Activated CD8-positive, alpha-beta memory T cell treated with anti-CD3 and anti-CD28 coated beads, Interleukin-2, amount 50 U/mL, for 24 hours (primary cell): Measurements from ENCODE around the gene ESRRB.
"Not testable (repeated sequence)": the region's sequence is repeated elsewhere in the genome, so short reads cannot be mapped to it uniquely, and the experiment has no call there.

Experiments
- DNase-seq: peaks from one replicate; pipeline ENCODE4 v3.0.0-alpha.2; 2020; ENCODE audit errors: extremely low read depth

ESRRB gene

GRCh38 chr14:76497550-76498462 lies 121.9 kb downstream of the ESRRB start:
- no peak for DNase-seq

GRCh38 chr14:76498463-76498935 lies 122.6 kb downstream of the ESRRB start:
- DNase-seq = no peak

GRCh38 chr14:76498976-76499375 lies 123.0 kb downstream of the ESRRB start:
- no peak for DNase-seq

- no peak for DNase-seq
These were observed 123.5 kb downstream of the ESRRB start for GRCh38 chr14:76499399-76499798.

DNA sequence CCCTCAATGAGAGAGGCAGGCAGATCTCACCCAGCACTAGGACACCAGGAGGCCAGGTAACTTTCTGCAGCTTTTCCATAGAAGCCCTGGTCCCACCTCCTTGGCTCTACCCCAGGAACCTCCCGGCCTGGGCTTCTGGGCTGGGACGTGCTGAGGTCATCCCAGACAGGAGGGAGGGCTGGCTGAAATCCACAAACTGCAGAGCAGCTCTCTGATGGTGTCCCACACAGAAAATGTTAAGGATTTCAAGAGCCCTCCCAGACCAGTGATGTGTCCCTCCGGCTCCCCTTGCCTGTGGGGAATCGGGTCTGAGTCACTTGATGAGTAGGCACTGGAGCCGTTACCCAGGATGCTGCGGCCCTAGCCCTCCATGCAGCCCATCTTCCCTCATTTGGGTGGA lies 124.1 kb downstream of the ESRRB start:
- no peak for DNase-seq

GRCh38 chr14:76500480-76500879 lies 124.5 kb downstream of the ESRRB start:
- DNase-seq = no peak

DNA sequence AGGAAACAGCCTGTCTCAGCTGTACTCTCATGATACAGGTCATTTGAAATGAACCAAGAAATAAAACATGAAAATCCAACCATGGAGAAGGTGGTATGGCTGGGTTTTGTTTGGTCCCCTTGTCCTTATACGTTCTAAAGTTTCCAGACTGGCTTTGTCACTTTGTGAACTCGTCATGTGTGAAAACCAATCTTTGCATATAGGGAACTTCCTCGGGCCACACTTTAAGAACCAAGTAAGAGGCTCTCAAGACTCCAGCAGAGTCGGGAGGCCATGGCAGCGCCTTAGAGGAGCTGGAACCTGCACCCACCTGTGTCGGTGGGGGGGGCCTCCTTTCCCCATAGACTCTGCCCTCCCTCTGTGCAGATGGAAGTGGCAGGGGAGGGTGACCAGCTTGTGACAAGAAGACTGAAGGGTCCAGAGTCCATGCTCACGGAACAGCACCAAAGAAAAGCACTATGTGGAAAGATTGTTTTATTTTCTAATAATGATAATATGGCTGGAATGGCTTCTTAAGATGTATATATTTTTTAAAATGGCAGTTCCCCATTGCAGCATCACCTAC lies 125.3 kb downstream of the ESRRB start:
- DNase-seq = no peak

- no peak for DNase-seq
These were observed 126.3 kb downstream of the ESRRB start for GRCh38 chr14:76502219-76502618.

DNA sequence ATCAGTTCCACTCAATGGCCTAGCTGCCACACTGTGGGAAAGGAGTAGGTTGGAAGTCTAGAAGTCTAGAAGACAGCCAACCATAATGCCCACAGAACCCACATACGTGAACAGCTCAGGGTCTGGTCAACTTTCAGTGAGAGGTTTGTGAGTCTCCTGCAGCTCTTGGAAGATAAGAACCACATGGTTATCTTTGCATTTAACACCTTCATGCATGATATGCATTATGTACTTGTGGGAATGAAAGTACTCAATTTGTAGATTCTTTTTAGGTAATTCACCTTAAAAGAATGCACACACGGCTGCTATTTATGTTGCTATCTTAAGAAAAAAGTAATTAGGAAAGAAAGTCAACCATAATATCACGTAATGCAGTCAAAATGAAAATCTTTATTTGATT lies 126.7 kb downstream of the ESRRB start:
- no peak for DNase-seq

DNA sequence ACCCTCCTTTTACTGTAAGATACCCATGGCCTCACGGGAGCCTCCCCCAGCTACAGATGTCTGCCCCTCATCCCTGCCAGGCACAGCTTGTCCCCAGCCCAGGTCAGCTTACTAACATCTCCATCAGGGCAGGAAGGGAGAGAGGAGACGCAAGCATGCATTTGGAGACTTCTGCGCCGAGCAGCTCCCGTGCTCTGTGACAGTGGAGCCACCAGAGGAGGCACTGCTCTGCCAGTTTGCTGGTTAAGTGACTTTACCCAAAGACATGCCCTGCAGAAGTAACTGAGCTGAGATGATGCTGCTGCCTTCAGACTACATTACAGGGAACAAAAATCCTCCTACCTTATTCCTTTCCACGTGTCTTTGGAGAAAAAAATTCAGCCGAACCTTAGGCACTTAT lies 133.4 kb downstream of the ESRRB start:
- DNase-seq = no peak

DNA sequence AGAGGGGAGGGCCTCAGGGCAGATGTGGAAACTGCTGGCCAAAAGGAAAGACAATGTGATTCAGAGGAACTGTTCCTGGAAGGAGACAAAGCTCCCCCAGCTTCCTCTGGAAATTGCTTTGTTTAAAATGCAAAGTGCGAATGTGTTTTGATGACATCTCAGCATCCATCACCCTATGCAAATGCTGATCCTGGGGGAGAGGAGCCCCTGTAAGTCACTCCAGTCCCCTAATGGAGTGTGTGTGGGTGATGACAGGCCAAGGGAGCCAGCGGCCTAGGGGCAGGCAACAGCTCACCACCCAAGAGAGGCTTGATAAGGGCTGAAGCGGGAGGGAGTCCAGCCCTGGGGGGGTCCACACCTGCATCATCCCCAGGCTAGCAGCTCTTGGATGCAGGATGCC lies 134.2 kb downstream of the ESRRB start:
- no peak for DNase-seq

- no peak for DNase-seq
These were observed 138.5 kb downstream of the ESRRB start for GRCh38 chr14:76514213-76514998.

- DNase-seq = no peak
These were observed 140.9 kb downstream of the ESRRB start for GRCh38 chr14:76516884-76517283.

GRCh38 chr14:76518366-76518765 lies 142.4 kb downstream of the ESRRB start:
- DNase-seq = no peak

DNA sequence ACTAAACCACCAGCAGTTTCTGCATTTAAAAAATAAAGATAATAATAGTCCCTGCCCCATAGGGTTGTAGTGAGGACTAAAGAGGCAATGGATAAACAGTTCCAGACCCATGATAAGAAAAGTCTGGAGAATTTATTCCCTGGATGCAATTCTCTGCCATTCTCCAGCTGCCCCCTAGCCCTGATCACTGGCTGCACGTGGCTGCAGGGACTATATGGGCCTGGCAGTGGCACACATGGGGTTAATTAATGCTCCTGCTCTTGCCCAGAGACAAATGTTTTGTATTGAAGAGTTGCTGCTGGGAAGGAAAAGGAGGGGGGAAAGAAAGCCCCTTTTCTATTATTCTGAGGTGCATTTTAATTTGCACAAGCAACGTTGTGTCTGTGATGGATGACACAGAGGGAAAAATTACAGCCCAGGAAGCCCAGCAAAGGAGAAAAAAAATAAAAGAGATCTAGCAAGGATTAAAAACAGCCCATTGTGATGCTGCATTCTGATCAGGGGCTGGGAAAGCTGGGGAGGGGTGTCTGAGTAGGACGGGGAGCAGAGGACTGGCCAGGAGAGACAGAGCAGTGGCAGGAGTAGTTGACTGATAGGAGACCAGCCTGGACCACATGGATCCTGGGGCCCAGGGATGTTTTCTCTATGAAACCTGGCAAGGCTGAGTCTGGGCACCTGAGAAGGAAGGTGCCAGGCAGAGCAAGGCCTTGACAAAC lies 149.3 kb downstream of the ESRRB start:
- no peak for DNase-seq

GRCh38 chr14:76531085-76531484 lies 155.1 kb downstream of the ESRRB start:
- DNase-seq = no peak

DNA sequence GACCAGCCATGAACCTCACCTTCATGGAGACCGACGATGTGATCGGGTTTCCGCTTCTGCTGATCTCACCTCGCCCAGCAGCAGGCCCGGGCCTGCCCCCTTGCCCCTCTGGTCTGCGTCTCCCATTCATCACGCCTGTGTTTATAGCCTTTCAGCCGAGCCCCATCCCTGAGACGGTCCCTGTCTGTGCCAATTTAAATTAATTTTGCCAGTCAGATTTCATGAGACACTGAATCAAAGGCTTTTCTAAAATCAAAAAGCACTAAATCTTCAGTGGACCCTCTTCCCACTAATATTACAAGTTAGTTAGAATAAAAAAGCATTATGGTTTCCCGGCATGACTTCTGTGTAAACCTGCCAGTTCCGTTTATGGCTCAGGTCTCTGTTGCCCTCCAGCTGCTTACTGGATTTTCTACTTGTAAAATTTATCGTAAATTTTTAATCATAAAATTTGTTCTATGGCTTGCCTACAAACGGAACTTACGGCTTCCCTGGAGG lies 155.9 kb downstream of the ESRRB start:
- no peak for DNase-seq

DNA sequence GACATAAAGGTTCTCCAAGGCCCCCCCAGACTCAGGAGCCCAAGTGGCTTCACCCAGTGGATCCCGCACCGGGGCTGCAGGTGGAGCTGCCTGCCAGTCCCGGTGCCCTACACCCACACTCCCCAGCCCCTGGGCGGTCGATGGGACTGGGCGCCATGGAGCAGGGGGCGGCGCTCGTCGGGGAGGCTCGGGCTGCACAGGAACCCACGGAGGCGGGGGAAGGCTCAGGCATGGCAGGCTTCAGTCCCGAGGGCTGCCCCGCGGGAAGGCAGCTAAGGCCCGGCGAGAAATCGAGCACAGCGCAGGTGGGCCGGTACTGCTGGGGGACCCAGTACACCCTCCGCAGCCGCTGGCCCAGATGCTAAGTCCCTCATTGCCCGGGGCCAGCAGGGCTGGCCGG lies 160.7 kb downstream of the ESRRB start:
- not testable (repeated sequence) for DNase-seq

DNA sequence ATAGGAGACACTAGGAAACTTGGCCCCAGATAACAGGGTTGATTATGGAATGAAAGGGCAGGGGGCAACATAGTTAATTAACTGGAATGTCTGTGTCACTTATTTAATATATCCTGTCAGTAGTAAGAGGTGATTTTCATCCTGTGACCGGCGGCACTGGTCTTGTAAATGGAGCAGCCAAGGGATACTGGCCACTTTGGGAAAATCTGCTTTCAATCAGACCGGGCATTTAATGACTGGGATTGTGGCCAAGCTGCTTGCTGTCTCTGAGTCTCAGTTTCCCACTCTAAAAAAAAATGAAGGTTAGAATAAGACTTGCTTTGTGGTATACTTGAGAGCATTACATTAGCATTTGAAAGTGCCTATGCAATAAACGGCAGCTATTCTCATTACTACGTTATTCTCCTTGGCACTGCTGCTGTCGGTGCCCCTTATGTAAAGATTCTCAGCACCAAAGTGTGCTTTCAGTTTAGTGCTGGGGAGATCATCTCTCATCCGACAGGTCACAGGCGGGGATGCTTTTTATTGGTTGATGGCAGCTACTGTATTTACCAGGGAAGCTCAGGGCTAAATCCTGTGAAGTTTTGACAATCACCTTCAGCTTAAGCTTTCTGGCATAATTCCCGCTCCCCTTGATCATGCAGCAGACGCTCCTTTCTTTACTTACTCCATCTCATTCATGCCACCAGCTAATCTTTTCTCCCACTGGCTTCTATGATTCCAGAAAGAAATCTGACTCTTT lies 162.1 kb downstream of the ESRRB start:
- no peak for DNase-seq

DNA sequence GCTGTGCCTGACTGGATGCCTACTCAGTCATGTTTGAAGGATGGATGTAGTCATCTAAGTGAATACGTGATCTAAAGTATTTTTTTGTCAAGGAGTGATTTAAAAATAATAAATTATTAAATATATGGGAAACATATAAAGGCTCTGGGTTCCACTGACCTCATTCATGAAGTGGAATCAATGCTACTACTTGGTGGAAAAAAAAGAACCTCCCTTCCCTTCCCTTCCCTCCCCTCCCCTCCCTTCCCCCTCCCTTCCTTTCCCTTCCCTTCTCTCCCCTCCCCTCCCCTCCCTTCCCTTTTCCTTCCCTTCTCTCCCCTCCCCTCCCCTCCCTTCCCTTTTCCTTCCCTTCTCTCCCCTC lies 162.7 kb downstream of the ESRRB start:
- DNase-seq = no peak

GRCh38 chr14:76539130-76539529 lies 163.2 kb downstream of the ESRRB start:
- DNase-seq = no peak
